Esophagus squamous epithelium (tissue), 4 donors: ENCODE results near the gene SHFL.

ENCODE experiments used
- POLR2A ChIP-seq, 4 donors: fragments of 450-650 bp; IDR thresholded peaks; one replicate each; pipeline ENCODE4 v1.6.1; 2017; ENCODE audit warnings: antibody characterized with exemption in 4 of 4, mild to moderate bottlenecking in 4 of 4, moderate library complexity in 3 of 4
- TF ChIP-seq, protein P1 (sequence below), 6 experiments: fragments of 450-650 bp in 4 of 6; fragments of 200-600 bp in 2 of 6; sonication (generic) in 2 of 6; IDR thresholded peaks; one replicate each; pipeline ENCODE4 v1.5.1; 2016 to 2019; ENCODE audit warnings: antibody characterized with exemption in 6 of 6, mild to moderate bottlenecking in 4 of 6, moderate library complexity in 4 of 6

DNA sequence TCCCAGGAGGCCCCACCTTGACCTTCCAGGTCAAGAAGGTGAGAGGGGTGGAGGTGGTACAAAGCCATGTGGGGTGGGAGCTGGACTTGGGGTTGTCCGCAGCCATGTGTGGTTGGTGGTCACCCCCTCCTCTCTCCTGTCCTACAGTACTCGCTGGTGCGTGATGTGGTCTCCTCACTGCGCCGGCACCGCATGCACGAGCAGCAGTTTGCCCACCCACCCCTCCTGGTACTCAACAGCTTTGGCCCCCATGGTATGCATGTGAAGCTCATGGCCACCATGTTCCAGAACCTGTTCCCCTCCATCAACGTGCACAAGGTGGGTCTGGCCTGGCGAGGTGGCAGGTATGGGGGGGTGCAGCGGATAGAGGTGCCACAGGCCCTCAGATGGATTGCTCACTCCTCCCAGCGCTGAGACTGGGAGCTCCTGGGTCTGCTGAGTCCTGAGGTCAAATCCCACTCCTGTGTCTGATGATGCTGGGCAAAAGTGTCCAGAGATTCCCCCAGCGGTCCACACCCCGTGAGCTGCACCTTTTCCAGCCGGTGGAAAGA is 21.8 kb downstream of the SHFL start:
- TF ChIP-seq, protein P1, sequence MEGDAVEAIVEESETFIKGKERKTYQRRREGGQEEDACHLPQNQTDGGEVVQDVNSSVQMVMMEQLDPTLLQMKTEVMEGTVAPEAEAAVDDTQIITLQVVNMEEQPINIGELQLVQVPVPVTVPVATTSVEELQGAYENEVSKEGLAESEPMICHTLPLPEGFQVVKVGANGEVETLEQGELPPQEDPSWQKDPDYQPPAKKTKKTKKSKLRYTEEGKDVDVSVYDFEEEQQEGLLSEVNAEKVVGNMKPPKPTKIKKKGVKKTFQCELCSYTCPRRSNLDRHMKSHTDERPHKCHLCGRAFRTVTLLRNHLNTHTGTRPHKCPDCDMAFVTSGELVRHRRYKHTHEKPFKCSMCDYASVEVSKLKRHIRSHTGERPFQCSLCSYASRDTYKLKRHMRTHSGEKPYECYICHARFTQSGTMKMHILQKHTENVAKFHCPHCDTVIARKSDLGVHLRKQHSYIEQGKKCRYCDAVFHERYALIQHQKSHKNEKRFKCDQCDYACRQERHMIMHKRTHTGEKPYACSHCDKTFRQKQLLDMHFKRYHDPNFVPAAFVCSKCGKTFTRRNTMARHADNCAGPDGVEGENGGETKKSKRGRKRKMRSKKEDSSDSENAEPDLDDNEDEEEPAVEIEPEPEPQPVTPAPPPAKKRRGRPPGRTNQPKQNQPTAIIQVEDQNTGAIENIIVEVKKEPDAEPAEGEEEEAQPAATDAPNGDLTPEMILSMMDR (IDR thresholded peaks at IDR 0.05) = no peak
- no peak for TF ChIP-seq POLR2A (IDR thresholded peaks at IDR 0.05)
